DMS53 treated with DMSO at 0.1 percent for 48 hours (cell line): ENCODE results near the gene MREG.
"Not testable (repeated sequence)": the region's sequence is repeated elsewhere in the genome, so short reads cannot be mapped to it uniquely, and the experiment has no call there.

ENCODE experiments used
- DNase-seq: peaks from one replicate; lab custom pipeline; 2025; ENCODE audit not compliant: unreplicated experiment; lab: John Stamatoyannopoulos, UW

MREG gene

DNA sequence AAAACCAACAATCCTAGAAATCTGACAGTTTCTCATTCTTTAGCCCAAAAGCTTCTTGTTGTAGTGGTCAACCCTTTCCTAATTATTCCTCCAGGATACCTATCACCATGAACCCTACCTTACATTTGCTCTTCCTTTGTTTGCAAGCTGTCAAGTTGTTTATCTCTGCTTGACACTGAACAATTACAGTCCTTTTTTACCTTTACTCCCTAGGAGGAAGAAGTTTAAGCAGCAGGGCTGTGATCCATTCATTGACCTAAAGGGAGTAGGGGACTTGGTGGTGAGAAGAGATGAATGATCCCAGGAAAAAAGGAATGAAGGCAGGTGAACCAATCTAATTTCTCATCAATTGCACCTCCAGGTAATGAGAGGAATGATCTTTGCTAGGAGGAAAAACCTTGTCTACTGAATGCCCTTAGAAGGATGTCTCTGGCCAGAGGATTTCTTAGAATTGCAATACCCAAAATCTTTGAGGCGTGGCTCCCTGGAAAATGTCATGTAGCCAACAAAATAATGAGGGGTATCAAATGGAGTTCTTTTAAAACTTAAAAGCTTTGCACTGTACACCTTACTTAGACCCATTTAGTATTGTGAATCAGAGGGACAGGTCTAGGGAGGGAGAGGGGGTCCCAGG, 47.7 kb downstream of the MREG start:
- DNase-seq, result no peak

DNA sequence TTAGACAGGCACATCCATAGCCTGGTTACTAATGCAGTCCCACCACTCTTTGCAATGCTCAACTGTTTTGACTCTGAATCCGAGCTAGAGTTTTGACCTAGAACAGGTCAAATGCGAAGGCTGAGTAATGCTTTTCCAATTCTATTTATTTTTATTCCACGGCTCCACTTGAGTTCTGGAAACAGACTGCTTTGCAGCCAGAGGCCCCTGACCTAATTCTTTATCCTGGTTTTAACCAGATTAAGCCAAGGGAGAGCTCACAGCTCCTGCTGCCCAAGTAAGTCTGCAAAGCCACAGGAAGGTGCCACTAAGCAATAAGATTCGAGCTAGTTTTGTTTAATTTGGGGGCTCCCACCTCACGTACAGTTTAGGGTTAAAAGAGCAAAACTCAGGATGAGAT, 51.4 kb downstream of the MREG start:
- DNase-seq, result no peak

DNA sequence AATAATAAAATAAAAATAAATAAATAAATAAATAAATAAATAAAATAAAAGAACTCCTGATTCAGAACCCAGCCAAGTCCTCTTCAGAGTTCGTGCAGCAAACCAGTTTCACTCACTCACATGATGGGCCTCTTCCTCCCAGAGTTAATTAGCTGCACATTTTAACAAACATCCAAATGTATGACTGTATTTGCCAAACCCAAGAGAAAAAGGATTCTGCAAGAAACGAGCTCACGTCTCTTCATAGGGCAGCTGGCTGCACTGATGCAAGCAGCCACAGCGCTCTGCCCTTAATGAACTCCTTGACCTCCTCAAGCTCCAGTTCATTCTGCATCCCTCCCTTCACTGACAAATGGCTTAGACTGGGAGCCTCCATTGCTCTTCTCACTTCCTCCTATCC, 55.1 kb downstream of the MREG start:
- DNase-seq, result no peak

DNA sequence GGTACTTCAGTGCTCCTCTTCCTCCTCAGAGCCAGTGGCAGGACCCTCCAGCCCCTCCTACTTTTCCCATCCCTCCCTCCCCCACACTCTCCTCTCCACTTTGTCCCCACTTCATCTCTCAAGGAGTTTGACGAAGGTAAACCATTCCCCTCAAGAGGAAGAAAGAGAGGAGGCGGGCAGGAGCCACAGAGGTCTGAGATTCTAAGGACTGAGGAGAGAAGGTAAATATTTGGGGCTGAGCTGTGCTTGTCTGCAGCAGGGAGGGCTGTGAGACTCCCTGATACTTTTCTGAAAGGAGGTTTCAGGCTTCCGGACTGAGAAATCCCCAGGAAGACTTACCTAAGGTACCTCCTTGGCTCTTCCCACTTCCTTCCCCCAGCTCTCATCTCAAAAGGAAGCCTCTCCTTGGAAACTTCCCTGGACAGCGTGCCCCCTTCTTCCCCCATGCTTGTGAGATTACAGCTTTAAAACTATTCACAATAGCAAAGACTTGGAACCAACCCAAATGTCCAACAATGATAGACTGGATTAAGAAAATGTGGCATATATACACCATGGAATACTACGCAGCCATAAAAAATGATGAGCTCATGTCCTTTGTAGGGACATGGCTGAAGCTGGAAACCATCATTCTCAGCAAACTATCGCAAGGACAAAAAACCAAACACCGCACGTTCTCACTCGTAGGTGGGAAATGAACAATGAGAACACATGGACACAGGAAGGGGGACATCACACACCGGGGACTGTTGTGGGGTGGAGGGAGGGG, 55.8 kb downstream of the MREG start:
- DNase-seq, result not testable (repeated sequence)

DNA sequence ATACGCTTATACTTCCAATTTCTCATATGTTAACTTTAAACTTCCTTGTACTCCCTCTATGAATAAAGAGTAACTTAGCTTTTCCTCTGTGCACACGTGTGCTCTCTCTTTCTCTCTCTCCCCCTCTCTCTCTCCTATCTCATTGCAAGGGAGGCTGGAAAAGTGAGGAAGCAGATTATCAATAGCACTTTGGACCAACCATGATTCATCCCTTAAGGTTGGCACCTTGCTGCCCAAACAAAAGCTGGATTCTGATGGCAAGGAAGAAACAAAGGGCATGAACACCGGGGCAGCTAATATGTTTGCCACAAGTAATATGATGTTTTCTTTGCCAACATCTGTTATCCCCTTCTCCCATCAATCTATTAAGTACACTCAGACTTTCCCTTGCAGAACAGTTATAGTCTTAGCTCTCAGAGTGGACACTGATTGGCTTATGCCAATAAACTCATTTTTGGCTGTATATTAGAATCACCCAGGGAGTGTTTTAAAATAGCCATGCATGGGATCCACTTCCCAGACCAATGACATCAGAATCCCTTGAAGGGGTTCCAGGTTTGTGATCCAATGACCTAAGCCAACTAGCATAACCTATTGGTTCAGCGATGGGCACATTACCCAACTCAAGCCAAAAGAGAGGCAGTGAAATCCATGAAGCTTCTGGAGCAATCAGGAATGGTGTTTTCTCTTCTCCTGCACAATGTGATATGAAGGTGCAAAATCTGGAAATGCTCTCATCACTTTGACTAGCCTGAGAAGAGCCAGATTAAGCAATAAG, 60.3 kb downstream of the MREG start:
- no peak for DNase-seq

DNA sequence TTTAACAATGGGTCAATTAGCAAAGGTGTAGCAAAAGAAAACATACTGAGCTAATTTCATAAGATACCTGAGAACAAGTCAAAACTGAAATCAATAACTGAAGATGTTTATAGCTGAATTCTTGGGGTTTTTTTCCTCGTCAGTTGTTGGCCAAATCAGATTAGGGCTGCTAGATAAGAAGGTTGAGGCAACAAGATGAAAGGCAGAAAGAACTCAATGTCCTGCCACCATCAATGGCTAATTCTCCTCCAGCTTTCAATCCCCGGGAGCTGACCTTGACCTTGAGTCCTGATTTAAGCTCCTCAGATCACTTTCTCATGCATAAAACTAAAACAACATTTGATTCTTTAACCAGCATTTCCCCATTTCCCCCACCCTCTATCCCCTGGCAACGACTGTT, 61.8 kb downstream of the MREG start:
- DNase-seq, result no peak

DNA sequence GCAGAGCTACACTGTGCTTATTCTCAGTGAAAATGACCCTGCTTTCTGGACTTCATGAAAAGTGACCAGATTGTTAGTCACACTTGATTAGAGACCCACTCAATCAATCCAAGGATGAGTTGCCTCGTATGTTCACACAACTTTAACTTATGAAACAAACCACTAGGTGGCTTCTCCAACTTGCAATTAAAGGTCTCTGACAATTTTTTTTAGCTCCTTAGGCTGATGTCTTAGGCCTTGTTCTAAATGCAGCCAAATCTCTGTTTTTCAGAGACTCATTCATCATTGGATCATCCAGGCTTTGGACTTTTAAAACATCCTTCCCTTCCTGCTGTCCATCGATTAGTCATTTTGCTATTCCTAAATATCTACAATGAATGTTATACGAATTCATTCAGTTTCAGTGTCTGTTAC, 63.4 kb downstream of the MREG start:
- peak; percentile 42 for DNase-seq

DNA sequence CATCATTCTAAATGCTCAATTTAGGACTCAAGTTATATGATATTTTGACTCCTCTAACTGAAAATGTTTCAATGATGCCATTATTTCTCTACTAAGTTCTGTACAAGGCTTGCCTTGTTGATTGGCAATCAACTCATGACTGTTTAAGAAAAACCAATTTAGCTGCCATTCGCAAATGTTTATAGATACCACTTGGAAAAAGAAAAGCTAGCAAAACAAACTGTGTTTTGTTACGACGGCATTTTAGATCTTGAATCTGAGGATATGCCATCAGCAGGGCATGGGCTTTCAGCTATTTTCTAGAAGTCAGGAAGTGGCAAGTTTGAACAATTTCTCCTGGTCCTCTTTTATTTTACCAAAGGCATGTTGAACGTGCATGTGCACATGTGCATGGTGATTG, 65.3 kb downstream of the MREG start:
- no peak for DNase-seq

DNA sequence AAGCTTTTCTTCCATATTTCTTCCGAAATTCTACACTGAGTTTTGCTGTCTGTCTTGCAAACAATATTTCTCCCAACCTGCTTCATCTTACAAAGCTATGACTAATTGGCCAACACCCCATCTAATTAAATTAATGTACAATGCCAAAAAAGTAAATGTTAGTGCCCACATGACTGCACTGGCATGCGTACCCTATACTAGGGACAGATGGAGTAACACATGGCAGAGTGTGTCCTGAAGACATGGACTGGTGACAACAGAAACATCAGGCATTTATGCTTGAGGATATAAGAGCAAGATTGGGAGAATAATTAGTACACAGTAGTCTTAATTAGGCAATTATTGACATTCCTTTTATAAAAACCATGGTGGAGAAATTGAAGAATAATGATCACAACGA, 66.8 kb downstream of the MREG start:
- no peak for DNase-seq

DNA sequence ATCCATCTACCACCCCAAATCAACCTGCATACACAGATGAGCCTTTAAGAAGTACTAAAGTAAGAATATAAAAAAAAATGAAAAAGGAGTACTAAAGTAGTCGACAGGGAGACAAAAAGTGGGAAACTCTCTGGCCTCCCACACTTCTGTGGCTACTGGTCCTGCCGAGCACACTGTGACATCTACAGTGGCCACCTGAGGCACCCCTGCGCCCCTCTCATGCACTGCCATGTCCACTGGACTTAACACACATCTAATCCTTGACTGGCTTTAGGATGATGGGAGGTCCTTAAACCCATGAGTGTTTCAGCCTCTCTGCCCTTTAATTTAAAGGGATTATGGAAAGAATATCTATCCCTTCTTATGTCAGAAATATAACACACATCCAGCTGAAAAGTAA, 71.2 kb downstream of the MREG start:
- no peak for DNase-seq

DNA sequence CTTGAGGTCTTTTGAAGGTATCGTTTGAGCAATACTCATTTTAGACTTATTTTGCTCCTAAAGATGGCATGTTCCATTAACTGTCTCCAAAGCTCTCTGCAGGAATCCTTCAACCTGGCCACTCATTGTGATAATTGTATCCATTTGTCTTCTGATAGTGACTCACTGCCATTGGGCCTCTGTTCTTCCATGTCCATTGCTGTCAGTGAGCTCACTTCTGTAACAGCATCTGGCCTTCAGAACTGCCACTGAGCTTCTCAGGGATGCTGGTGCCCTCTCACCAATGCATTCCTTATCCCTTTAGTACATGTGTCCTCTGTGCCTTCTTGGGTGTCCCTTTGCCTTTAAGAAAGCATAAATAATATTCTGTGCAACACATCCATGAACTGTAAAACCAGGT, 71.6 kb downstream of the MREG start:
- no peak for DNase-seq

DNA sequence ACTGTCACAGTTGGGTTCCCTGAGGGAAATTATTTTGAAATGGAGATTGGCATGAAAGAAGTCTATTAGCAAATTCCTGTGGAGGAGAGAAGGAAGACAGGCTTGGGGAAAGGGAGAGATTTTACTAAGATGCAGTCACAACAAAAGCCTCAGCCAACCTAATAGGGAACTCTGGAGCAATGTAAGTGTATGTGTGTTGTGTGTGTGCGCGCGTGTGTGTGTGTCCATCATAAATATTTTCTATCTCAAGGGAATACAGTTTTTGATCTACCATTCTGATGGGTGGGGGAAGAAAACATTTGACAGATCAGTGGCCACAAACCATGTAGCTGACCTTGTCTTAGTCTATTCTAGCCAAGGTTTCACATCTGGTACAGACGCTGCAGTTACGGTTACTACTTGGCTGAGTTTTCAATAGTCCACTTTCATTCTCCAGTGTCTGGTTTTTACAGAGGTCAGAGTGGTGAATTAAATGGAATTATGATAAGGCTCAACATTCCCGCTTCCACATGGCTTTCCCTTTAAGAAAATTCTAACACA, 72.6 kb downstream of the MREG start:
- no peak for DNase-seq

DNA sequence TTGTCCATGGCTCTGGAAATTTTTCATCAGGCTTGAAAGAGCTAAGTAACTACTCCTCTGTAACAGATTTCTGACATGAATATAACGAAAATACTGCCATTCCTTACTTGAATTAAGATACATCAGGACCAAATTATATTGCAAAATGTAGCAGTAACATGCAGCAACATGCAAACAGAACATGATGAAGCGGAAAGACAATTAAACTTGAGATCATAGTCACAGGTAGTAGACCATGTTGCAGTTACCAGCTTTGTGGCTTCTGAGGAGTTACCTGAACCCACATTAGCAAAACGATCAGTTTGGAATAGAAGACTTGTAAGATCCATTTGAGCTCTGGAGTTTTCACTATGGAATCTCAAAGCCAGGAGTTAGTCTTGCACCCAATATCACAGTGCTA, 76.2 kb downstream of the MREG start:
- DNase-seq, result no peak

DNA sequence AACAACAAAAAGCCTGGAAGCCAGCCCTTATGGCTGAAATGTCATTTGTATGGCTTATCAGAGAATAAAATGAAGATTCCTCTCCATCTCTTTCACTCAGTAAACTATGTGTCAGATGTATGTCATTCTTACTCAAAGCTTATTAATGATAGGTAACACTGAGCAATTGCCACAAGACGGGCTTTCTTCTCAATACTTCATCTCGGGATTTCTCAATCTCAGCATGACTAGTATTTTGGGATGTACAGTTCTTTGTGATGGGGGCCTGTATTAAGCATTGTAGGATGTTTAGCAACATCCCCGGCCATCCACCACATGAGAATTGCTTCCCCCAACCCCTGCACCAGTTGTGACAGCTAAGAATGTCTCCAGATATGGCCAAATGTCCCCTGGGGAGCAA, 80.2 kb downstream of the MREG start:
- DNase-seq, result no peak

DNA sequence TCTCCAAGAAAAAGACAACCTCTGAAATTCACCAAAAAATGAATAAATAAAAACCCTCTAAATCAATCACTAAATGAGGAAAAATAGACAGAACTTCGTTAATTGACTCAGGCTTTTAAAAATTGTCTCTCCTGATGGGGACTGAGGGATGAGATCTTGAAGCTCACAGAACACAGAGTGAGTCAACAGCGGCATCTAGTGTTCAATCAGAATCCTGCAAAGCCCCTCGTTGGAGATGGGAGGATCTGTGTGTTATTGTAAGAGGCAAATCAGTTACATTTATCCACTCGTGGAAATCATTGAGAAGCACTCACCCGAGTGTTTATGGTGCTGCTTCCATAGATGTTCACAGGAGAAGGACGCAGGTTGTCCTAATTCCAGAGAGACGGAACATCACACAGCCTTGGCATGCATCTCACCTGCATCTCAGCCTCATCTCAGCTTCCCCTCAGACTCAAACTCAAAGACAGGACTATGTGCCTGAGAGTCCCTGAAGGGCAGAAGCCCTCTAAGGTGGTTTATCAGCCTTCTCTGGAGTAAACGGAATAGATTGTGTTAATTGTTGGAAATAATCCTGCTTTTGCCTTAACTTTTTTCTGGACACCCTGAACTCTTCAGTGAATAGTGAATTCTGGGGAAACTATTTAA, 82.0 kb downstream of the MREG start:
- DNase-seq, result peak; percentile 24

DNA sequence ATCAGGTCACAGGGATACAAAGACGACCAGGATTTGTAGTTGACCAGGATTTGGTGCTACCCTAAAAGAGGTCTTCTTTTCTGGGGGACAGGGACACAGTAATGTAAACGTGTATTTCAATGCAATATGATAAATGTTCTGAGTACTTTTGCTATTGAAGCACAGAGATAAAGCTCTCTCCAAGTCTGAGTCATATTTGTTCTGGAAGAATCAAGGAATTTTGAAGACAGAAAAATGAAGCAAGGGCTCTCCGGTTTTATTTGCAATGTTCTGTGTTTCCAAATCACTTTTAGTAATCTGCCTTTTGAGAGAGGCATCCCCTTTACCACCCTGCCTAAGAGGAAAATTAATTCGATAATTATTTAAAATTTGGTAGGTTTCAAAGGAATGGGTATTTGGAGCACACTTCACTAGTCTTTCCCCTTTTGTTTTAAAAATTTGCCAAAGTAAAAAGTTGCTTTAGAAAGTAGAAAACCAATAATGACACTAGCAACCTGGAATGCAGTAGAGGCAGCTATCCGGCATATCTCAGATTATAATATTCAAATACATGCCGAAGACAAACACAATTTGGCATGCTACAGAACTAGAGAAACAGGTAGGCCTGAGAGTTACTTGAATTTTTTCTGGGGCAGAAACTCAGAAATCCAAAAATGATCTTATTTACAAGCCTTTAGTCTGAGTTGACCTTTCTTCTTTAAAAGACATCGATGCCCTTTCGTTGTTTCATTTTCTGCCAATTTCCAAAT, 82.7 kb downstream of the MREG start:
- no peak for DNase-seq

DNA sequence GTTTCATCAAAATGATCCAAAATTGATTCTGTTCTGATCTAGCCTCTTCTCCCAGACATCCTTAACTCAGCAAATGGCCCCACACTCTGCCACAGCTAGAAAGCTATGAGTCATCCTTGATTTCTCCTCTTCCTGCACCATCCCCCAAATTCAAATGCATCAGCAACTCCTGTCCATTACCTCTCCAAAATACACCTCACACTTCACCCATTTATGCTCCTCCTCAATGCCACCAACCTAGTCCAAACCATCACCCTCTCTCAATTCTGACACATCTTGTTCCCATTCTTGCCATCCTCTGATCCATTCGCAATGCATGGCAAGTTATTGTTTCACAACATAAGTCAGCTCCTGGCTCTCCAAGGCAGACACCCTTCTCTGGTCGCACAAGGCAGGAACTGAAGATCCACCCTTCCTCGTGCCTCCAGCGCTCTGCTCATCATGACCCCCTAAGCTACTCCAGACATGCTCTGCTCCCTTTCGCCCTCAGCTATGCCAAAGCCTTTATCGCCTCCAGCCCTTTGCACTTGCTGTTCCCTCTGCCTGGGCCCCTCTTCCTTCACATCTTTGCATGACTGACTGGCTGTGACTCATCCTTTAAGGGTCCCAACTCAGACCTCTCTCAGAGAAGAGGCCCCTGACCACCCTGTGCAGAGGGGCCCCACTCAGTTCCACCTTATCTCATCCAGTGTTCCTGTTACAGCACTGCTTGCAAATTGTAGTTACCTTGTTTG, 83.6 kb downstream of the MREG start:
- no peak for DNase-seq

DNA sequence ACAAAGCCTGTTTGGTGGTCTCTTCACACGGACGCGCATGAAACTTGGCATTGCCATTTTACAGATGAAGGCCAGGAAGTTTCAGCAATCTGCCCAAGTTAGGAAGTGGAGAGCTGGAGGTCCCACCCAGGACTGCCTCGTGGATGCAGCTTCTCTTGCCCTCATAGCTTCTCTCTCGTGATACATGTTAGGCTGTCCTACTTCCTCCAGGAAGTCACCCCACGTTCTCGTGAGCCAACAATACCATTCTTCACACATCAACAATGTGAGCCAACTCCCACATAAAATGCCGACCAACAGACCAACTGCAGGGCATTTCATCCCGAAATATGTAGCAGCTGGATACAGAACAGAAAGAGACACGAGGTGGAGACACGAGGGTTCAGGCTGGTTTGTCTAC, 85.3 kb downstream of the MREG start:
- no peak for DNase-seq

DNA sequence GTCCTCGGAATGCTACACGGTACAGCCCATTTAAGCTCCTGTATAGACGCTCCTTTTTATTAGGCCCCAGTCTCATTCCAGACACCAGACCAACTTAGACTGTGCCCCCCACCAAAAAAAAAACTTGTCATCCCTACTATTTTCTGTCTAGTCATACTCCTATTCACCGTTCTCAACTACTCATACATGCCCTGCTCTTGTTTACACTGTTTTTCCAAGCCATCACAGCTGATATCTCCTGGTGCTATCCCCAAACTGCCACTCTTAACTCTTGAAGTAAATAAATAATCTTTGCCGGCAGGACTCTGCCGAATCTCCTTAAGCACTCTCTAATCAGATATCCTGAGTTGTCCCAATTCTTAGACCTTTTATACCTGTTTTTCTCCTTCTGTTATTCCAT, 86.4 kb downstream of the MREG start:
- not testable (repeated sequence) for DNase-seq

DNA sequence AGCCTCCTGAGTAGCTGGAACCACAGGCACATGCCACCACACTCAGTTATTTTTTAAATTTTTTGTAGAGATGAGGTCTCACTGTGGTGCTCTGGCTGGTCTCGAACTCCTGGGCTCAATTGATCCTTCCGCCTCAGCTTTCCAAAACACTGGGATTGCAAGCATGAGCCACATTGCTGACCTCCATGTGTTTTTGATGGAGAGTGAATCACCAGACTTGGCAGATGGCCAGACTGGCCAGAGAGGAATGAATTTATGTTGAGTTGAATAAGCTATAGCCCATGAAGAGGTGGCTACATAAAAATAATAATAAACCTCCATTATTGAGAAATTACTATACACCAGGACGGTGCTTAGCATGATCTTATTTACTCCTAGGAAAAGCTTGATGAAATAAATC, 91.5 kb downstream of the MREG start:
- peak; percentile 11 for DNase-seq
